Tibial artery (tissue), 4 donors: Measurements from ENCODE around the gene FKBP5.

Source experiments
- DNase-seq, 2 donors: peaks; one replicate each; pipeline ENCODE4 v3.0.0-alpha.2; 2019
- H3K27ac ChIP-seq, 2 donors: fragments of 200-600 bp; sonication (generic) in 1 of 2; 1 replicate in 1 of 2; 2 replicates in 1 of 2; pipeline ENCODE4 v1.5.1; 2018 to 2019; ENCODE audit warnings: mild to moderate bottlenecking in 1 of 2
- H3K27me3 ChIP-seq, 2 donors: fragments of 200-600 bp; sonication (generic) in 1 of 2; one replicate each; pipeline versions ENCODE4 v1.5.1 to v1.6.0; 2016 to 2019
- H3K36me3 ChIP-seq, 3 donors: fragments of 200-600 bp; sonication (generic) in 2 of 3; one replicate each; pipeline ENCODE4 v1.5.1; 2016 to 2019; ENCODE audit warnings: mild to moderate bottlenecking in 2 of 3
- H3K4me1 ChIP-seq, 4 donors: fragments of 200-600 bp; sonication (generic) in 2 of 4; 1 replicate in 3 of 4; 2 replicates in 1 of 4; pipeline ENCODE4 v1.5.1; 2016 to 2019
- H3K4me3 ChIP-seq, 2 donors: fragments of 200-600 bp; sonication (generic) in 1 of 2; 1 replicate in 1 of 2; 2 replicates in 1 of 2; pipeline ENCODE4 v1.5.1; 2018 to 2019; ENCODE audit warnings: mild to moderate bottlenecking in 2 of 2
- H3K9me3 ChIP-seq, 3 donors: fragments of 200-600 bp; sonication (generic) in 1 of 3; one replicate each; pipeline ENCODE4 v1.5.1; 2016 to 2019
- intact Hi-C: fragments of 100-400 bp; cut with DNase I; formaldehyde crosslinking; loops from one replicate; pipeline ENCODE4 v1.15.0; 2023; ENCODE audit warnings: low total_unique reads
- TF ChIP-seq, protein P1 (sequence below), 2 experiments: fragments of 200-600 bp in 1 of 2; fragments of 450-650 bp in 1 of 2; IDR thresholded peaks; one replicate each; pipeline ENCODE4 v1.5.1; 2017 to 2019; ENCODE audit warnings: antibody characterized with exemption in 2 of 2, mild to moderate bottlenecking in 1 of 2, moderate library complexity in 1 of 2

The FKBP5 gene

DNA sequence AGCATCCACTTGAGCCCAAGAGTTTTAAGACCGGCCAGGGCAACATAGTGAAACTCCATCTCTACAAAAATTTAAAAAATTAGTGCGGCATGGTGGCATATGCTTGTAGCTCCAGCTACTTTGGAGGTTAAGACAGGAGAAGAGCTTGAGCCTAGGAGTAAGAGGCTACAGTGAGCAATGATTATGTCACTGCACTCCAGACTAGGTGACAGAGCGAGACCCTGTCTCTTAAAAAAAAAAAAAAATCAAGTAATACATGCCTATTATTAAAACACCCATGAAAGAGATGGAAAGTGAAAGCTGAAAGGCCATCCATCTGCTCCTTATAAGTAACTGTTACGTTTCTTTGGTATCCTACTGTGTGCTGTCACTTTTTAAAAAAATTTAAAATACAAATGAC, 66.4 kb downstream of the FKBP5 start:
- no peaks in the 10 kb centered on the region for H3K27me3 ChIP-seq
- no peak overlapping the region for H3K27ac ChIP-seq
- DNase-seq: no peak
- no peak overlapping the region for H3K4me3 ChIP-seq
- H3K4me1 ChIP-seq: peaks cover 0 to 19% (median 0%) of the 10 kb centered on the region in 4 donors
- intact Hi-C loops: no loop called here
- H3K36me3 ChIP-seq: peaks cover 83 to 98% (median 89%) of the 10 kb centered on the region in 3 donors
- TF ChIP-seq, protein P1, sequence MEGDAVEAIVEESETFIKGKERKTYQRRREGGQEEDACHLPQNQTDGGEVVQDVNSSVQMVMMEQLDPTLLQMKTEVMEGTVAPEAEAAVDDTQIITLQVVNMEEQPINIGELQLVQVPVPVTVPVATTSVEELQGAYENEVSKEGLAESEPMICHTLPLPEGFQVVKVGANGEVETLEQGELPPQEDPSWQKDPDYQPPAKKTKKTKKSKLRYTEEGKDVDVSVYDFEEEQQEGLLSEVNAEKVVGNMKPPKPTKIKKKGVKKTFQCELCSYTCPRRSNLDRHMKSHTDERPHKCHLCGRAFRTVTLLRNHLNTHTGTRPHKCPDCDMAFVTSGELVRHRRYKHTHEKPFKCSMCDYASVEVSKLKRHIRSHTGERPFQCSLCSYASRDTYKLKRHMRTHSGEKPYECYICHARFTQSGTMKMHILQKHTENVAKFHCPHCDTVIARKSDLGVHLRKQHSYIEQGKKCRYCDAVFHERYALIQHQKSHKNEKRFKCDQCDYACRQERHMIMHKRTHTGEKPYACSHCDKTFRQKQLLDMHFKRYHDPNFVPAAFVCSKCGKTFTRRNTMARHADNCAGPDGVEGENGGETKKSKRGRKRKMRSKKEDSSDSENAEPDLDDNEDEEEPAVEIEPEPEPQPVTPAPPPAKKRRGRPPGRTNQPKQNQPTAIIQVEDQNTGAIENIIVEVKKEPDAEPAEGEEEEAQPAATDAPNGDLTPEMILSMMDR (IDR thresholded peaks at IDR 0.05): no peak
- H3K9me3 ChIP-seq: no peaks in the 10 kb centered on the region

DNA sequence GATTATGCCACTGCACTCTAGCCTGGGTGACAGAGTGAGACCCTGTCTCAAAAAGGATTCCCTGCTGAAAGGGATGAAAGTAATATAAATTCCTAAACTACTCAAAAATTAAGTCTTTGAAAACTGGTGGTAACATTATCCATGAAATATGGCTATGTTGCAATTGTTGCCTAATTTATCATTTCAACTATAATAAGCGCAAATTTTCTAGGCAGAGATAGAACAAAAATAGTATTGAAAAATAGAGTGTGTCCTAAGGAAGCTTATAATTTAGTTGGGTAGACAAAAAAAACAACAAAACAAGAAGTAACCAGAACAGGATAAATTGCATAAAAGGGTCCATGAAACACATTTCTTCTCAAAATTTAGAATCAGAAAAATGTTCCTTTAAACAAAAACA, 68.0 kb downstream of the FKBP5 start:
- Histone ChIP-seq H3K36me3 (peaks cover 86 to 97% (median 95%) of the 10 kb centered on the region in 3 donors), H3K27me3 (no peaks in the 10 kb centered on the region), H3K27ac (no peak overlapping the region), H3K9me3 (no peaks in the 10 kb centered on the region), H3K4me3 (no peak overlapping the region), H3K4me1 (peaks cover 0 to 19% (median 0%) of the 10 kb centered on the region in 4 donors)
- intact Hi-C loops: no loop called here
- TF ChIP-seq, protein P1 (IDR thresholded peaks at IDR 0.05): no peak
- no peak for DNase-seq

DNA sequence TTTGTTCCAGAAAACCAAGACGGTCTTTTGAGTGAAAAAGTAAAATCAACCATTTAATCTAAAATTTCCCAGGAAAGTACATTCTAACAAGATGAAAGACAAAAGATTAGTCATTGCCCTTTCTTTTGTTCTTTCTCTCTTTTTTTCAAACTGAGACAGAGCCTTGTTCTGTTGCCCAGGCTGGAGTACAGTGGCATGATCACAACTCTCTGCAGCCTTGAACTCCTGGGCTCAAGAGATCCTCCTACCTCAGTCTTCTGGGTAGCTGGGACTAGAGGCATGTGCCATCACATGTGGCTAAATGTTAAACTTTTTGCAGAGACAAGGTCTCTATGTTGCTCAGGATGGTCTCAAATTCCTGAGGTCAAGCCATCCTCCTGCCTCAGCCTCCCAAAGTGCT, 75.0 kb downstream of the FKBP5 start:
- H3K36me3 ChIP-seq: peaks cover 93 to 96% (median 93%) of the 10 kb centered on the region in 3 donors
- H3K27ac ChIP-seq: no peak overlapping the region
- intact Hi-C loops: no loop called here
- DNase-seq: no peak
- H3K9me3 ChIP-seq: no peaks in the 10 kb centered on the region
- no peaks in the 10 kb centered on the region for H3K27me3 ChIP-seq
- no peak overlapping the region for H3K4me3 ChIP-seq
- H3K4me1 ChIP-seq: peaks cover 0 to 18% (median 4%) of the 10 kb centered on the region in 4 donors
- TF ChIP-seq, protein P1 (IDR thresholded peaks at IDR 0.05): no peak

DNA sequence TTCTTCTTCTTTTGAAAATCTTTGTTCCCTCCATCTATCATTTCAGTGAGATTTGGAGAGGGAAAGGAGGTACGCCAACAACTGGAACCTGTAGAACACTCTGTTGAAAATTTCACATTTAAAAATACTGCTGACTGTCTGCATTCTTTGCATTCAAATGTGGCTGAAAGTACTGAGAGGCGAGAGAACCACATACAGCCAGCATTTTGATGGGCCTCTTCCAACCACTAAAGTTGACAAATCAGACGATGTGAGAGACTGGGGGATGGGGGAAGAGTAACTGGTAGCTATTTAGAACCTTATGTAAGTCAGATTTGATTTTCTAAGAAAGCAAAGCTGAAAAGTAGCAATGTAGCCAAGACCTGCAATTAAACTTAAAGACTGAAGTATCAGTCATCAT, 77.5 kb downstream of the FKBP5 start:
- no peak for DNase-seq
- intact Hi-C loops: no loop called here
- H3K4me1 ChIP-seq: peaks cover 0 to 36% (median 4%) of the 10 kb centered on the region in 4 donors
- H3K9me3 ChIP-seq: no peaks in the 10 kb centered on the region
- H3K4me3 ChIP-seq: no peak overlapping the region
- peak overlapping the region; percentile 22 to 33 for H3K27ac ChIP-seq
- H3K27me3 ChIP-seq: no peaks in the 10 kb centered on the region
- TF ChIP-seq, protein P1 (IDR thresholded peaks at IDR 0.05): no peak
- peaks cover 88 to 92% (median 88%) of the 10 kb centered on the region in 3 donors for H3K36me3 ChIP-seq

DNA sequence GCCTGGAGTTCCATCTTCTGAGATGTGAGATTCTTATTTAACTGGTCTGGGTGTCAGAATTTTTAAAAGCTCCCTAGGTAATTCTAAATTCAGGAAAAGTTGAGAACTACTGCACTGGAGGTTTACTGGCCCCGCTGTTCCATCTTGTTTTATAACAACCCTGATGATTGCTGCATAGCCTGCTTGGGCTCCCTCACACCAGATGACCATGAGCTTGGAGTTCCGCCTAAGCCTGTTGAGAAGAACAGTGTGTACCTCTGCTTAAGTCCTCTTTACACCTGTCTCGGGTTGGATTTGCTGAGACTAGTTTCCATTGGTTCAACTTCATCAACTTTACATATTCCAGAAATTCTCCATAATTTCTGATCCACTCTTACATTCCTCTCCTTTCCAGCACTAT, 77.9 kb downstream of the FKBP5 start:
- Histone ChIP-seq H3K4me1 (peaks cover 0 to 40% (median 6%) of the 10 kb centered on the region in 4 donors), H3K4me3 (no peak overlapping the region), H3K27ac (peak overlapping the region; percentile 22 to 33), H3K36me3 (peaks cover 85 to 92% (median 86%) of the 10 kb centered on the region in 3 donors), H3K9me3 (no peaks in the 10 kb centered on the region), H3K27me3 (no peaks in the 10 kb centered on the region)
- DNase-seq: no peak
- TF ChIP-seq, protein P1 (IDR thresholded peaks at IDR 0.05): no peak
- intact Hi-C loops: no loop called here

DNA sequence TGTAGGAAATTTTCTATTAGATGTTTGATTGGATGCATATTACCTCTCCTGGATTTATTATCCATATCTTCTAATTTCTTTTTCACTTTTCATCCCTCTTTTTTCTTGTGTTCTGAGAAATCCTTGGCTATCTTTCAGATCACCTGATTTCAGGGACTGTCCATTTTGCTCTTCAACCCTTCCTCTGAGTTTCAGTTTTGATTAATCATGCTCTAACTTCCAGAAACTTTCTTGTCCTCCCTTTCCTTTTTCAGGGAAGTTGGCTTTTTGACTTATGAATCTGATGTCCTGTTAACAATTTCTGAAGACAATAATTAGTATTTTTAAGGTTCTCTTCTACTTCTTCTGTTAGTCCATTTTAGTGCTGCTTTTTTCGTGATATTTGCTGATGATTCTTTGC, 79.1 kb downstream of the FKBP5 start:
- H3K36me3 ChIP-seq: peaks cover 78 to 85% (median 83%) of the 10 kb centered on the region in 3 donors
- TF ChIP-seq, protein P1 (IDR thresholded peaks at IDR 0.05): no peak
- H3K9me3 ChIP-seq: no peaks in the 10 kb centered on the region
- intact Hi-C loops: no loop called here
- no peak for DNase-seq
- no peak overlapping the region for H3K4me3 ChIP-seq
- H3K4me1 ChIP-seq: peaks cover 0 to 52% (median 9%) of the 10 kb centered on the region in 4 donors
- no peaks in the 10 kb centered on the region for H3K27me3 ChIP-seq
- H3K27ac ChIP-seq: no peak overlapping the region
